Osteocyte (in vitro differentiated cells): Measurements from ENCODE around the gene C2orf76. TPM values are rescaled to one million over a fixed set of nuclear protein-coding genes. Genes with fewer than 3 reads are reported as not detected.

Experiments used
- DNase-seq: peaks from one replicate; pipeline ENCODE4 v3.0.0; 2021; ENCODE audit warnings: mixed read lengths; ENCODE audit not compliant: unreplicated experiment; ENCODE audit errors: extremely low spot score
- H3K27ac Mint-ChIP-seq: one replicate; pipeline ENCODE4 v1.8.0; 2021; ENCODE audit warnings: mild to moderate bottlenecking, mixed read lengths; ENCODE audit not compliant: unreplicated experiment
- H3K27me3 Mint-ChIP-seq: one replicate; pipeline ENCODE4 v1.8.0; 2021; ENCODE audit warnings: mixed read lengths; ENCODE audit not compliant: unreplicated experiment
- H3K36me3 Mint-ChIP-seq: one replicate; pipeline ENCODE4 v1.8.0; 2021; ENCODE audit warnings: mixed read lengths; ENCODE audit not compliant: unreplicated experiment
- H3K4me1 Mint-ChIP-seq: one replicate; pipeline ENCODE4 v1.8.0; 2021; ENCODE audit warnings: mixed read lengths; ENCODE audit not compliant: unreplicated experiment
- H3K4me3 Mint-ChIP-seq: one replicate; pipeline ENCODE4 v1.8.0; 2021; ENCODE audit warnings: mild to moderate bottlenecking, moderate library complexity, mixed read lengths; ENCODE audit not compliant: unreplicated experiment
- H3K9me3 Mint-ChIP-seq: one replicate; pipeline ENCODE4 v1.8.0; 2021; ENCODE audit warnings: mixed read lengths; ENCODE audit not compliant: unreplicated experiment
- CTCF ChIP-seq: fragments of 200-600 bp; sonication (generic); IDR thresholded peaks from 2 replicates; pipeline ENCODE4 v1.5.0; 2021; ENCODE audit warnings: antibody characterized with exemption, mild to moderate bottlenecking, moderate library complexity
- total RNA-seq: library from RNA; stranded (reverse); gene quantifications from 2 replicates; pipeline ENCODE4 v1.2.1, GENCODE V29; 2021

The C2orf76 gene
- total RNA-seq, 1 donor from 2014 or later: 11.1 TPM

- Mint-ChIP-seq H3K4me1 (peaks cover 13% of the 10 kb centered on the region), H3K27me3 (no peaks in the 10 kb centered on the region), H3K36me3 (no peaks in the 10 kb centered on the region), H3K9me3 (no peaks in the 10 kb centered on the region), H3K27ac (no peak overlapping the region), H3K4me3 (no peak overlapping the region)
- no peak for DNase-seq
- no peak for TF ChIP-seq CTCF
Measured at GRCh38 chr2:119289093-119289492, 77.5 kb downstream of the C2orf76 start.

GRCh38 chr2:119288576-119288975, 78.1 kb downstream of the C2orf76 start:
- Mint-ChIP-seq H3K9me3 (no peaks in the 10 kb centered on the region), H3K4me1 (peaks cover 13% of the 10 kb centered on the region), H3K27ac (no peak overlapping the region), H3K27me3 (no peaks in the 10 kb centered on the region), H3K4me3 (no peak overlapping the region), H3K36me3 (no peaks in the 10 kb centered on the region)
- DNase-seq: no peak
- TF ChIP-seq CTCF: no peak

GRCh38 chr2:119286661-119287060, 80.0 kb downstream of the C2orf76 start:
- Mint-ChIP-seq H3K9me3 (no peaks in the 10 kb centered on the region), H3K4me3 (no peak overlapping the region), H3K27me3 (no peaks in the 10 kb centered on the region), H3K27ac (no peak overlapping the region), H3K36me3 (no peaks in the 10 kb centered on the region), H3K4me1 (peaks cover 5% of the 10 kb centered on the region)
- no peak for TF ChIP-seq CTCF
- DNase-seq: no peak

GRCh38 chr2:119283873-119284331, 82.7 kb downstream of the C2orf76 start:
- Mint-ChIP-seq H3K4me1 (no peaks in the 10 kb centered on the region), H3K4me3 (no peak overlapping the region), H3K9me3 (no peaks in the 10 kb centered on the region), H3K27me3 (no peaks in the 10 kb centered on the region), H3K27ac (no peak overlapping the region), H3K36me3 (no peaks in the 10 kb centered on the region)
- TF ChIP-seq CTCF: no peak
- no peak for DNase-seq

- Mint-ChIP-seq H3K36me3 (no peaks in the 10 kb centered on the region), H3K27me3 (no peaks in the 10 kb centered on the region), H3K4me1 (no peaks in the 10 kb centered on the region), H3K9me3 (no peaks in the 10 kb centered on the region), H3K4me3 (no peak overlapping the region), H3K27ac (no peak overlapping the region)
- no peak for DNase-seq
- no peak for TF ChIP-seq CTCF
Measured at GRCh38 chr2:119282996-119283511, 83.6 kb downstream of the C2orf76 start.
